IMR-90 (cell line): ENCODE measurements around the gene INSYN1. TPM values are rescaled to one million over a fixed set of nuclear protein-coding genes. Genes with fewer than 3 reads are reported as not detected.

Experiments
- ATAC-seq: fragments of 200-7000 bp; cut with Tn5 transposase; 2 replicates; pipeline ENCODE4 v1.9.1; 2020; ENCODE audit warnings: low read depth, mild to moderate bottlenecking, moderate library complexity
- Bru-seq: library from RNA; stranded (reverse); fragments of 400-500 nt; gene quantifications from one replicate; lab custom pipeline; 2021; lab: Mats Ljungman, UMichigan
- BruChase-seq, 2 experiments: library from RNA; stranded (reverse); fragments of 400-500 nt; gene quantifications; one replicate each; lab custom pipeline; 2021; lab: Mats Ljungman, UMichigan
- BruUV-seq: library from RNA; stranded (reverse); fragments of 400-500 nt; replicated peaks from 2 replicates; lab custom pipeline; 2021; lab: Mats Ljungman, UMichigan
- CTCF ChIA-PET: fragments of 300-600 bp; formaldehyde crosslinking; extraction: SDS; loops from one replicate; lab custom pipeline; 2021; ENCODE audit warnings: antibody characterized with exemption; lab: Yijun Ruan, JAX
- POLR2A ChIA-PET: fragments of 300-600 bp; sonication (Branson Sonifier 250); formaldehyde crosslinking; loops from one replicate; lab custom pipeline; 2022; ENCODE audit warnings: antibody characterized with exemption; ENCODE audit not compliant: unreplicated experiment; lab: Charles Lee
- DNase-seq: peaks from one replicate; pipeline ENCODE4 v3.0.0; 2013
- H2AFZ ChIP-seq: replicated peaks from 2 replicates; pipeline ENCODE3; 2013; ENCODE audit warnings: low read length, mild to moderate bottlenecking; ENCODE audit not compliant: poor library complexity
- H2AK5ac ChIP-seq: 2 replicates; pipeline ENCODE4 v1.6.1; 2013; ENCODE audit warnings: low read depth, low read length, inconsistent platforms
- H2AK9ac ChIP-seq: replicated peaks from 2 replicates; pipeline ENCODE3; 2013; ENCODE audit warnings: mild to moderate bottlenecking, low read depth, low read length, moderate library complexity; ENCODE audit not compliant: poor library complexity
- H2BK120ac ChIP-seq: 2 replicates; pipeline ENCODE4 v1.6.1; 2013; ENCODE audit warnings: low read depth, low read length, inconsistent platforms
- H2BK15ac ChIP-seq: 3 replicates; pipeline ENCODE4 v1.6.1; 2013; ENCODE audit warnings: low read depth, low read length, inconsistent platforms
- H2BK20ac ChIP-seq: 2 replicates; pipeline ENCODE4 v1.6.1; 2013; ENCODE audit warnings: low read depth, mild to moderate bottlenecking, inconsistent platforms, low read length, moderate library complexity
- H2BK5ac ChIP-seq: 2 replicates; pipeline ENCODE4 v1.6.1; 2013; ENCODE audit warnings: mild to moderate bottlenecking, low read depth, low read length, inconsistent platforms; ENCODE audit not compliant: poor library complexity, severe bottlenecking
- H3K14ac ChIP-seq: replicated peaks from 2 replicates; pipeline ENCODE4 v1.6.1; 2013; ENCODE audit warnings: low read depth, low read length, inconsistent platforms
- H3K18ac ChIP-seq: 2 replicates; pipeline ENCODE4 v1.6.1; 2013; ENCODE audit warnings: low read depth, low read length, control low read depth
- H3K23ac ChIP-seq: 2 replicates; pipeline ENCODE4 v1.6.1; 2013; ENCODE audit warnings: low read depth, low read length, inconsistent platforms
- H3K27ac ChIP-seq: 2 replicates; pipeline ENCODE4 v1.5.1; 2013; ENCODE audit warnings: mild to moderate bottlenecking, control low read depth, low read length; ENCODE audit not compliant: insufficient read depth
- H3K27me3 ChIP-seq: 2 replicates; pipeline ENCODE4 v1.6.1; 2013; ENCODE audit warnings: low read length; ENCODE audit not compliant: control insufficient read depth, insufficient read depth
- H3K36me3 ChIP-seq: 2 replicates; pipeline ENCODE4 v1.6.1; 2013; ENCODE audit warnings: low read length, mixed read lengths; ENCODE audit not compliant: control insufficient read depth, insufficient read depth
- H3K4ac ChIP-seq: 2 replicates; pipeline ENCODE4 v1.6.1; 2013; ENCODE audit warnings: low read depth, low read length, inconsistent platforms
- H3K4me1 ChIP-seq: 2 replicates; pipeline ENCODE4 v1.6.1; 2013; ENCODE audit warnings: low read length, mixed read lengths; ENCODE audit not compliant: control insufficient read depth, insufficient read depth
- H3K4me2 ChIP-seq: 2 replicates; pipeline ENCODE4 v1.6.1; 2013; ENCODE audit warnings: low read depth, mild to moderate bottlenecking, control low read depth, low read length, moderate library complexity
- H3K4me3 ChIP-seq: 2 replicates; pipeline ENCODE4 v1.5.1; 2013; ENCODE audit warnings: low read depth, mild to moderate bottlenecking, control low read depth, low read length, moderate library complexity; ENCODE audit not compliant: insufficient read depth
- H3K56ac ChIP-seq: 2 replicates; pipeline ENCODE4 v1.6.1; 2013; ENCODE audit warnings: low read length, inconsistent platforms; ENCODE audit not compliant: insufficient read depth; ENCODE audit errors: extremely low read depth
- H3K79me1 ChIP-seq, 2 experiments: 2 replicates each; pipeline ENCODE4 v1.6.1; 2013; ENCODE audit warnings: low read length in 2 of 2, inconsistent platforms in 1 of 2, low read depth in 1 of 2
- H3K9ac ChIP-seq: 2 replicates; pipeline ENCODE4 v1.6.1; 2013; ENCODE audit warnings: low read depth, low read length, control low read depth
- H3K9me1 ChIP-seq: 2 replicates; pipeline ENCODE4 v1.6.1; 2013; ENCODE audit warnings: low read length, inconsistent platforms; ENCODE audit not compliant: insufficient read depth
- H3K9me3 ChIP-seq: 2 replicates; pipeline ENCODE4 v1.6.1; 2013; ENCODE audit warnings: low read length; ENCODE audit not compliant: control insufficient read depth, insufficient read depth
- H4K20me1 ChIP-seq: 2 replicates; pipeline ENCODE4 v1.6.1; 2013; ENCODE audit warnings: low read length, inconsistent platforms; ENCODE audit not compliant: insufficient read depth
- H4K5ac ChIP-seq: 2 replicates; pipeline ENCODE4 v1.6.1; 2013; ENCODE audit warnings: mild to moderate bottlenecking, low read depth, low read length, control low read depth
- H4K8ac ChIP-seq, 2 experiments: 2 replicates each; pipeline ENCODE4 v1.6.1; 2013; ENCODE audit warnings: low read depth in 2 of 2, low read length in 2 of 2, control low read depth in 1 of 2, inconsistent platforms in 1 of 2
- H4K91ac ChIP-seq: 2 replicates; pipeline ENCODE4 v1.6.1; 2013; ENCODE audit warnings: low read depth, low read length, inconsistent platforms; ENCODE audit not compliant: insufficient read depth
- MXI1 ChIP-seq: IDR thresholded peaks from 2 replicates; pipeline ENCODE4 v1.6.1; 2012; ENCODE audit warnings: low read depth, mild to moderate bottlenecking, low read length, moderate library complexity, borderline replicate concordance
- RCOR1 ChIP-seq: IDR thresholded peaks from 2 replicates; pipeline ENCODE4 v1.6.1; 2012; ENCODE audit warnings: mild to moderate bottlenecking, low read length, improper control_type of control experiment; ENCODE audit not compliant: insufficient replicate concordance
- WGBS, 2 experiments: methylation state at CpG; one replicate each; pipeline versions ENCODE4 v1.1.5 to v1.1.7; 2013; ENCODE audit warnings: missing lambda C conversion rate in 2 of 2; ENCODE audit not compliant: insufficient read length in 1 of 2; ENCODE audit errors: extremely low coverage in 2 of 2; 5-methylcytosine and 5-hydroxymethylcytosine counted together
- dilution Hi-C: fragments of 300-500 bp; cut with HindIII; formaldehyde crosslinking; loops from one replicate; pipeline ENCODE4 v1.14.3; 2018; ENCODE audit warnings: low sequenced_read_pairs; ENCODE audit not compliant: unreplicated experiment
- in situ Hi-C: fragments of 300-500 bp; cut with MboI; formaldehyde crosslinking; loops from 3 replicates; pipeline ENCODE4 v1.14.3; 2019; ENCODE audit warnings: low sequenced_read_pairs, inconsistent platforms, mixed read lengths
- intact Hi-C: fragments of 100-400 bp; cut with micrococcal nuclease; formaldehyde crosslinking; loops from 2 replicates; pipeline ENCODE4 v1.10.0; 2022
- long read RNA-seq: library from polyadenylated mRNA; unstranded; transcript quantifications from one replicate; pipeline ENCODE4 v2.0.0, GENCODE V29; 2021; ENCODE audit not compliant: unreplicated experiment
- polyA plus RNA-seq, 3 experiments: library from polyadenylated mRNA; depleted of rRNA; stranded (reverse); fragments of >200 nt; gene quantifications; 2 replicates each; pipeline ENCODE4 v1.2.3, GENCODE V29; 2012; ENCODE audit warnings: low replicate concordance in 1 of 3
- total RNA-seq: library from RNA; depleted of rRNA; stranded (reverse); fragments of >200 nt; gene quantifications from 2 replicates; pipeline ENCODE4 v1.2.3, GENCODE V29; 2012; rRNA removed

The INSYN1 gene
- total RNA-seq: under 0.01 and 0.18 TPM in 2 replicates
- polyA plus RNA-seq (2012; rRNA removed): 0.34 and 0.49 TPM in 2 replicates
- 0.34 and 0.42 TPM in 2 replicates for polyA plus RNA-seq (2012; cell fraction: cytosol; rRNA removed)
- polyA plus RNA-seq (2012; cell fraction: nucleus; rRNA removed; ENCODE audit: low replicate concordance): 0.50 and 0.52 TPM in 2 replicates
- Bru-seq, nascent RNA: percentile 17 among the genes with signal in this experiment
- BruChase-seq, experiment 1, labeled RNA remaining after a 6-hour chase: percentile 24 among the genes with signal in this experiment
- percentile 23 among the genes with signal in this experiment for BruChase-seq, experiment 2, labeled RNA remaining after a 2-hour chase
- long read RNA-seq, full-length matches to known transcripts: 4 of 4 reads
- long read RNA-seq, partial matches to known transcripts: 0 of 4 reads
- long read RNA-seq, other reads (novel, unspliced or antisense): 0 of 4 reads

GRCh38 chr15:73753250-73754130 lies at the start of gene INSYN1:
Gene INSYN1 (minus strand): TSS chr15:73753351. CDS start chr15:73751130, 2,221 bp downstream.
- CTCF ChIA-PET: interaction anchor here (0.6 kb wide), 1 partner anchor 134 kb away, joined by 5 read pairs; no protein-coding TSS in a partner anchor
- DNase-seq (no peak), ATAC-seq (peak; percentile 84)
- intact Hi-C loops: no loop called here
- Histone ChIP-seq H2BK15ac (no peak within 1 kb of the TSS), H3K4me2 (peak within 1 kb of the TSS; percentile 57), H3K79me1 (no peaks in the 10 kb centered on the region), H3K27ac (no peak within 1 kb of the TSS), H2BK120ac (no peak within 1 kb of the TSS), H4K20me1 (no peaks in the 10 kb centered on the region; the same call in none of the 2 replicates), H3K14ac (no peak within 1 kb of the TSS), H2AFZ (peak within 1 kb of the TSS; percentile 78), H4K8ac (no peak within 1 kb of the TSS), H3K4ac (no peak within 1 kb of the TSS), H3K23ac (no peak within 1 kb of the TSS), H2BK20ac (no peak within 1 kb of the TSS), H3K18ac (no peak within 1 kb of the TSS), H4K91ac (no peak within 1 kb of the TSS), H2BK5ac (no peak within 1 kb of the TSS), H3K4me3 (peak within 1 kb of the TSS; percentile 37), H3K36me3 (no peaks in the 10 kb centered on the region), H3K56ac (no peak within 1 kb of the TSS), H4K5ac (no peak within 1 kb of the TSS), H2AK9ac (no peak within 1 kb of the TSS), H3K4me1 (no peaks in the 10 kb centered on the region), H2AK5ac (no peak within 1 kb of the TSS), H3K9me1 (peaks cover 3% of the 10 kb centered on the region; the same call in 1 of the 2 replicates), H3K27me3 (peaks cover 81% of the 10 kb centered on the region), H3K9me3 (peaks cover 2% of the 10 kb centered on the region; the same call in 1 of the 2 replicates), H3K9ac (no peak within 1 kb of the TSS)
- in situ Hi-C loops: no loop called here
- BruUV-seq: no TSS peak
- no peak for TF ChIP-seq MXI1
- no peak for TF ChIP-seq RCOR1
- POLR2A ChIA-PET: no interaction called here
- dilution Hi-C loops: no loop called here
- 24% methylated on average over 5 of the region's 44 CpGs; no CpG with 5 or more reads in 1 of the 2 experiments for WGBS, 2 experiments
